GF-D8 (cell line): Measurements from ENCODE around the gene ARSG.

ENCODE experiments used
- DNase-seq: peaks from one replicate; lab custom pipeline; 2025; lab: John Stamatoyannopoulos, UW

Gene ARSG

GRCh38 chr17:68378268-68379176 lies 87.2 kb downstream of the ARSG start:
- no peak for DNase-seq

GRCh38 chr17:68379177-68379510 lies 87.8 kb downstream of the ARSG start:
- DNase-seq: no peak

- DNase-seq: no peak
Measured at GRCh38 chr17:68379692-68380677, 88.7 kb downstream of the ARSG start.

- no peak for DNase-seq
Measured at GRCh38 chr17:68381076-68381900, 90.0 kb downstream of the ARSG start.

- DNase-seq: no peak
Measured at GRCh38 chr17:68382582-68383085, 91.3 kb downstream of the ARSG start.

- no peak for DNase-seq
Measured at GRCh38 chr17:68383120-68383442, 91.8 kb downstream of the ARSG start.

GRCh38 chr17:68383443-68384321 lies 92.4 kb downstream of the ARSG start:
- peak; percentile 27 for DNase-seq

- DNase-seq: no peak
Measured at GRCh38 chr17:68384471-68384870, 93.2 kb downstream of the ARSG start.

- no peak for DNase-seq
Measured at GRCh38 chr17:68384941-68385340, 93.6 kb downstream of the ARSG start.

GRCh38 chr17:68385490-68386215 lies 94.4 kb downstream of the ARSG start:
- DNase-seq: no peak

GRCh38 chr17:68387435-68388218 lies 96.3 kb downstream of the ARSG start:
- DNase-seq: no peak

- no peak for DNase-seq
Measured at GRCh38 chr17:68389041-68389440, 97.7 kb downstream of the ARSG start.

- no peak for DNase-seq
Measured at GRCh38 chr17:68390888-68391545, 99.7 kb downstream of the ARSG start.

GRCh38 chr17:68391561-68392268 lies 100.4 kb downstream of the ARSG start:
- DNase-seq: no peak

GRCh38 chr17:68394608-68395331 lies 103.5 kb downstream of the ARSG start:
- DNase-seq: no peak

- no peak for DNase-seq
Measured at GRCh38 chr17:68396226-68397107, 105.2 kb downstream of the ARSG start.
